SK-N-SH treated with all-trans-retinoic acid at 6 μM for 48 hours (cell line): Measurements from ENCODE around the gene CD151.

Source experiments
- ATAC-seq: fragments of 200-7000 bp; cut with Tn5 transposase; 3 replicates; pipeline ENCODE4 v1.9.1; 2020; ENCODE audit warnings: mild to moderate bottlenecking, moderate library complexity
- ARNTL ChIP-seq: fragments of 450-650 bp; formaldehyde crosslinking; IDR thresholded peaks from 2 replicates; pipeline ENCODE4 v1.5.0; 2020; ENCODE audit warnings: low read depth, mild to moderate bottlenecking, moderate library complexity, borderline replicate concordance
- BACH2 ChIP-seq: fragments of 250-450 bp; sonication (Bioruptor Pico); IDR thresholded peaks from 2 replicates; pipeline ENCODE4 v1.9.0; 2021; ENCODE audit warnings: mild to moderate bottlenecking, borderline replicate concordance
- ESRRG ChIP-seq: fragments of 250-450 bp; sonication (Bioruptor Pico); IDR thresholded peaks from 2 replicates; pipeline ENCODE4 v1.6.1; 2021; ENCODE audit warnings: mild to moderate bottlenecking
- GLIS3 ChIP-seq: fragments of 250-450 bp; sonication (Bioruptor Pico); IDR thresholded peaks from 2 replicates; pipeline ENCODE4 v1.5.0; 2020; ENCODE audit warnings: mild to moderate bottlenecking, moderate library complexity
- ISL1 ChIP-seq: fragments of 250-450 bp; sonication (Bioruptor Pico); IDR thresholded peaks from 2 replicates; pipeline ENCODE4 v2.1.2; 2022; ENCODE audit warnings: mild to moderate bottlenecking, moderate library complexity
- OSR1 ChIP-seq: fragments of 250-450 bp; sonication (Bioruptor Pico); IDR thresholded peaks from 2 replicates; pipeline ENCODE4 v1.8.0; 2022; ENCODE audit warnings: moderate library complexity, mild to moderate bottlenecking, inconsistent platforms
- PPARA ChIP-seq: fragments of 250-450 bp; sonication (Bioruptor Pico); IDR thresholded peaks from 2 replicates; pipeline ENCODE4 v1.5.0; 2020; ENCODE audit warnings: mild to moderate bottlenecking, borderline replicate concordance
- RARB ChIP-seq: fragments of 250-450 bp; sonication (Bioruptor Pico); IDR thresholded peaks from 2 replicates; pipeline ENCODE4 v1.8.0; 2021; ENCODE audit warnings: mild to moderate bottlenecking, moderate library complexity
- SNAI2 ChIP-seq: fragments of 250-450 bp; sonication (Bioruptor Pico); IDR thresholded peaks from 2 replicates; pipeline ENCODE4 v1.5.0; 2020; ENCODE audit warnings: mild to moderate bottlenecking, moderate library complexity
- TCF4 ChIP-seq: fragments of 250-450 bp; sonication (Bioruptor Pico); IDR thresholded peaks from 2 replicates; pipeline ENCODE4 v1.8.0; 2021; ENCODE audit warnings: mild to moderate bottlenecking, moderate library complexity, borderline replicate concordance
- TOX ChIP-seq: fragments of 250-450 bp; sonication (Bioruptor Pico); IDR thresholded peaks from 2 replicates; pipeline ENCODE4 v1.8.0; 2021; ENCODE audit warnings: mild to moderate bottlenecking, moderate library complexity, borderline replicate concordance
- ZC3H10 ChIP-seq: fragments of 250-450 bp; sonication (Bioruptor Pico); IDR thresholded peaks from 2 replicates; pipeline ENCODE4 v1.5.1; 2021; ENCODE audit warnings: mild to moderate bottlenecking, moderate library complexity
- ZFP3 ChIP-seq: fragments of 250-450 bp; sonication (Bioruptor Pico); IDR thresholded peaks from 2 replicates; pipeline ENCODE4 v1.5.0; 2020; ENCODE audit warnings: mild to moderate bottlenecking, moderate library complexity
- ZFP30 ChIP-seq: fragments of 450-650 bp; formaldehyde crosslinking; IDR thresholded peaks from 2 replicates; pipeline ENCODE4 v1.5.0; 2022; ENCODE audit warnings: mild to moderate bottlenecking, moderate library complexity
- ZNF565 ChIP-seq: fragments of 450-650 bp; formaldehyde crosslinking; conservative IDR thresholded peaks from 2 replicates; pipeline ENCODE4 v1.5.0; 2020; ENCODE audit warnings: low read depth, mild to moderate bottlenecking, moderate library complexity
- ZNF70 ChIP-seq: fragments of 450-650 bp; formaldehyde crosslinking; IDR thresholded peaks from 2 replicates; pipeline ENCODE4 v1.5.0; 2020; ENCODE audit warnings: mild to moderate bottlenecking, moderate library complexity
- ZNF8 ChIP-seq: fragments of 450-650 bp; formaldehyde crosslinking; IDR thresholded peaks from 2 replicates; pipeline ENCODE4 v1.5.0; 2020; ENCODE audit warnings: mild to moderate bottlenecking, moderate library complexity
- TF ChIP-seq, protein P1 (sequence below): fragments of 250-450 bp; sonication (Bioruptor Pico); IDR thresholded peaks from 2 replicates; pipeline ENCODE4 v1.5.0; 2020; ENCODE audit warnings: mild to moderate bottlenecking, moderate library complexity
- TF ChIP-seq, protein P2 (sequence below): fragments of 250-450 bp; sonication (Bioruptor Pico); IDR thresholded peaks from 2 replicates; pipeline ENCODE4 v1.5.1; 2020; ENCODE audit warnings: low read depth, mild to moderate bottlenecking, moderate library complexity

The CD151 gene

DNA sequence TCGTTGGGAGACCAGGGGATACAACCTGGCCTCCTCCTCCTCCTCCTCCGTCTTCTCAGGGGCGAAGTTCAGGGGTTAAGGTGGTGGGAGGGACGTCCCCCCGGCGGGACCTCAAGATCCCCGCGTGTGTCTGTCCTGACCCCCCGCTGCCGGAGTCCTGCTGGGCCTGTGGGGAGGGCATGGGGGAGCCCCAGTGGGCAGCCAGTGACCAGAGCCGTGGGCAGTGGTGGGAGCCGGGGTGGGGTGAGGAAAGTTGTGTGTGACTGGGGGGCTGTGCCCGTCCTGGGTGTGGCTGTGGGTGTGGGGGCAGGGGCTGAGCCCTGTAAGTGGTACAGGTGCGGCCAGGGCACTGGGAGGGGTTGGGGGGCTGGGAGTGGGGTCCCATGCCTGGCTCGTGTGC, 20.0 kb downstream of the CD151 start:
- ATAC-seq = no peak
- TF ChIP-seq ARNTL (CRISPR knock-in tag) (no peak), TOX (no peak), TCF4 (no peak), ISL1 (no peak), ZNF8 (CRISPR knock-in tag) (no peak), GLIS3 (CRISPR knock-in tag) (no peak), PPARA (CRISPR knock-in tag) (no peak), ESRRG (CRISPR knock-in tag) (no peak), ZFP30 (CRISPR knock-in tag) (no peak), BACH2 (no peak), SNAI2 (CRISPR knock-in tag) (no peak)
- TF ChIP-seq, protein P1, sequence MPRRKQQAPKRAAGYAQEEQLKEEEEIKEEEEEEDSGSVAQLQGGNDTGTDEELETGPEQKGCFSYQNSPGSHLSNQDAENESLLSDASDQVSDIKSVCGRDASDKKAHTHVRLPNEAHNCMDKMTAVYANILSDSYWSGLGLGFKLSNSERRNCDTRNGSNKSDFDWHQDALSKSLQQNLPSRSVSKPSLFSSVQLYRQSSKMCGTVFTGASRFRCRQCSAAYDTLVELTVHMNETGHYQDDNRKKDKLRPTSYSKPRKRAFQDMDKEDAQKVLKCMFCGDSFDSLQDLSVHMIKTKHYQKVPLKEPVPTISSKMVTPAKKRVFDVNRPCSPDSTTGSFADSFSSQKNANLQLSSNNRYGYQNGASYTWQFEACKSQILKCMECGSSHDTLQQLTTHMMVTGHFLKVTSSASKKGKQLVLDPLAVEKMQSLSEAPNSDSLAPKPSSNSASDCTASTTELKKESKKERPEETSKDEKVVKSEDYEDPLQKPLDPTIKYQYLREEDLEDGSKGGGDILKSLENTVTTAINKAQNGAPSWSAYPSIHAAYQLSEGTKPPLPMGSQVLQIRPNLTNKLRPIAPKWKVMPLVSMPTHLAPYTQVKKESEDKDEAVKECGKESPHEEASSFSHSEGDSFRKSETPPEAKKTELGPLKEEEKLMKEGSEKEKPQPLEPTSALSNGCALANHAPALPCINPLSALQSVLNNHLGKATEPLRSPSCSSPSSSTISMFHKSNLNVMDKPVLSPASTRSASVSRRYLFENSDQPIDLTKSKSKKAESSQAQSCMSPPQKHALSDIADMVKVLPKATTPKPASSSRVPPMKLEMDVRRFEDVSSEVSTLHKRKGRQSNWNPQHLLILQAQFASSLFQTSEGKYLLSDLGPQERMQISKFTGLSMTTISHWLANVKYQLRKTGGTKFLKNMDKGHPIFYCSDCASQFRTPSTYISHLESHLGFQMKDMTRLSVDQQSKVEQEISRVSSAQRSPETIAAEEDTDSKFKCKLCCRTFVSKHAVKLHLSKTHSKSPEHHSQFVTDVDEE (CRISPR knock-in tag) = no peak
- TF ChIP-seq, protein P2, sequence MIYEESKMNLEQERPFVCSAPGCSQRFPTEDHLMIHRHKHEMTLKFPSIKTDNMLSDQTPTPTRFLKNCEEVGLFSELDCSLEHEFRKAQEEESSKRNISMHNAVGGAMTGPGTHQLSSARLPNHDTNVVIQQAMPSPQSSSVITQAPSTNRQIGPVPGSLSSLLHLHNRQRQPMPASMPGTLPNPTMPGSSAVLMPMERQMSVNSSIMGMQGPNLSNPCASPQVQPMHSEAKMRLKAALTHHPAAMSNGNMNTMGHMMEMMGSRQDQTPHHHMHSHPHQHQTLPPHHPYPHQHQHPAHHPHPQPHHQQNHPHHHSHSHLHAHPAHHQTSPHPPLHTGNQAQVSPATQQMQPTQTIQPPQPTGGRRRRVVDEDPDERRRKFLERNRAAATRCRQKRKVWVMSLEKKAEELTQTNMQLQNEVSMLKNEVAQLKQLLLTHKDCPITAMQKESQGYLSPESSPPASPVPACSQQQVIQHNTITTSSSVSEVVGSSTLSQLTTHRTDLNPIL = no peak
- TF ChIP-seq, all 23 proteins: peak for 0

DNA sequence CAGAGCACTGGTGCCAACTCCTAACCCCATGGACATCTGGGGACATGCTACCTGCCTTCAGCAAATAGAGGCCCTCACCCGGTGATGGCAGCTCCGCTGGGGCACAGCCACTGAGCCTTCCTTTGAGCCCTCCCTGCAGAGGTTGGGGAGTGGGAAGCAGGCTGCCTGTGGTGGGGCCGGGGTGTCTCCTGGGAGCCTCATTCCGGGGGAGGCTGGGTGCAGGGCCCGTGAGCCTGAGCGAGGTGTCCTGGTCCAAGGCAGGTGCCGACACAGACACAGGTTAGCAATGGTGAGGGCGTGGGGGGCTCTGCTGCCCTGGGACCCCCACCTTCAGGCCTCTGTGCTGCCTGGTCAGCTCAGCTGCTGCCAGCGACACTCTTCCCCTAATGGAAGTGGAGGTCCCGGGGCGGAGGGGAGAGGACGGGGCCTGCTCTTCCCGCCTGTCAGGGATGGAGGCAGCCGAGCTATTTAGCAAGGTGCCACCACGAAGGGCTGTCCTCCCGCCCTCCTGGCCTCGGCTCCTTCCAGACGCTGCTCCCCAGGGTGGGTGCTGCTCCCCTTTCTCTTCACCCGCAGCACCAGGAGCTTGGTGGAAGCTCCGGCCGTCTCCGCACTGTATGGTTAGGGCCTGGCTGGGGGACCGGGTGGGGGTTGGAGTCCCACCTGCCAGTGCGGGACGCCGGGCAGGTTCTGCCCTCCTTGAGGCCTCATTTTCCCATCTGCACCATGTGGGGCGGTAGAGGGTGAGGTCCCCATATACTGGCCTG, 21.1 kb downstream of the CD151 start:
- no peak for ATAC-seq
- no peak for TF ChIP-seq ZNF8 (CRISPR knock-in tag)
- TF ChIP-seq ZFP30 (CRISPR knock-in tag) = no peak
- no peak for TF ChIP-seq ARNTL (CRISPR knock-in tag)
- no peak for TF ChIP-seq ZNF565
- no peak for TF ChIP-seq ZC3H10
- no peak for TF ChIP-seq OSR1
- TF ChIP-seq ISL1 = no peak
- TF ChIP-seq ZFP3 (CRISPR knock-in tag) = no peak
- TF ChIP-seq RARB = no peak
- TF ChIP-seq PPARA (CRISPR knock-in tag) = no peak
- no peak for TF ChIP-seq ZNF70
- no peak for TF ChIP-seq ESRRG (CRISPR knock-in tag)

DNA sequence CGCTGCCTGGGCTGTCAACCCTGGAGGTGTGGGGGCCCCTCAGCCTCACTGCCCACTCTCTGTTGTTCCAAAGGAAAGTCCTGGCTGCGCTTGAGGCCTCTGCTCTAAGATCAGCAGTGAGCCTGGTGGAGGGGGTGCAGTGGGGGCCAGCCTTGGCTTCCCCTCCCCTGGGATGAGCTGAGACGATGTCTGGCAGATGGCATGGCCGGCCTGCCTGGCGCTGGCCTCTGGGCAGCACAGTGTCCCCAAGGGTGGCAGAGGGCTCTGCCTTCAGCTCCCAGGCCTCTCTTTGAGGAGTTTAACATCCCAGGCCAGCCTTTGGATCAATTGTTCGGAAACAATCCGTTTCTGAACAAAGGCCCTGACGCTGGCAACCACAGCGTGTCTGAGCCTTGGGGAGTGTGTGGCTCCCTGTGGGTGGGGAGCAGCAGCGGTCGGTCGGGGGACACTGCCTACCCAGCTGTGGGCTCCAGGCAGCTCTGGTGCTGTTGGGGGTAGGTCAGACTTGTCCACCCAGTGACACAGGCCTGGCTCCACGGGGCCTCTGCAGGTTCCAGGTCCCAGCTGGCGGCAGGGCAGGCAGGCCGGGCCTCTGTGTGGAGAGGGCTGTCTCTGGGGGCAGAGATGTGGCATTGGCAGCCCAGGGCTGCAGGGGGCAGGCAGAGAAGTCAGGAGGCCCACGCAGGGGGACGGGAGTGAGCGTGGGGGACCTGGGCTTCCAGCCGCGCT, 22.0 kb downstream of the CD151 start:
- no peak for TF ChIP-seq ESRRG (CRISPR knock-in tag)
- no peak for TF ChIP-seq ARNTL (CRISPR knock-in tag)
- TF ChIP-seq ZNF565 = no peak
- TF ChIP-seq OSR1 = no peak

DNA sequence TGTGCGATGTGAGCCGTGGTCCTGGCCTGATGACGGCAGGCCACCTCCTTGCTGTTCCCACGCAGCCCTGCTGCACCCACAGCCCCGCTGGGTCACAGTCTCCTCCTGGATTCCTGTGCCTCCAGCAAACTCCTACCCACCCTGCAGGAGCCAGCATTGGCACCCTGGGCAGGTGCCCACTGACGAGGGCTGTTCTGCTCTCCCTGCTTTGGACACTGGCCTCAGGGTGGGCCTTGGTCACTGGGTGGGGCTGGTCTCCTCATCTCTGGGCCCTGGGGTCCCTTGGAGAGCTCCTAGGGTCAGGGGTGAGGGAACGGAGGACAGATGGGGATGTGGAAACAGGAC, 22.6 kb downstream of the CD151 start:
- TF ChIP-seq GLIS3 (CRISPR knock-in tag) (no peak), ZFP3 (CRISPR knock-in tag) (peak; percentile 90)
- no peak for ATAC-seq

More for the DNA sequence above, 22.0 kb downstream of the CD151 start:
- ATAC-seq = no peak

DNA sequence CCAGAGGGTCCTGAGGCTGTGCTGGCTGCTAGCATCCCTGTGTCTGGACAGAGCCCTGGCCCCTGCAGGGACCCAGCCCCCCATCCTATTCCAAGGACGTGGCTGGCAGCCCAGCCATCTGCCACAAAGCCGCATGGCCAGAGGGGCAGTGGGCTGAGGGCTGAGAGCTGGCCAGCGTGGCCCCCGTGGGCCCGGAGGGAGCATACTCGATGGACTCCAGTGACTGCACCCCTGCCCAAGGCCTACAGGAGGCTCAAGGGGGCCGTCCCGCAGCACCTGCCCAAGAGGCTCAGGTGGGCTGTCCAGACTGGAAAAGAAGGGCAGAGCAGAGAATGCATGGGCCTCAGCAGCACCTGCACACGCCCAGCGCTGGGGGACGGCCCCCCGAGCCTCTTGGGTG, 23.0 kb downstream of the CD151 start:
- TF ChIP-seq, protein P1 (CRISPR knock-in tag) = no peak
- TF ChIP-seq ZNF565 = no peak
- TF ChIP-seq, all 23 proteins: peak for 0
- ATAC-seq = no peak
